Hepatocyte (in vitro differentiated cells): ENCODE measurements around the gene ZNF189.
A peak's percentile ranks its signal among the peaks of the same experiment; 100 is the strongest.

Experiments
- EZH2 ChIP-seq: fragments of 200-600 bp; sonication (generic); IDR thresholded peaks from 2 replicates; pipeline ENCODE4 v1.6.1; 2016; ENCODE audit warnings: antibody characterized with exemption, mild to moderate bottlenecking, borderline replicate concordance
- TF ChIP-seq, protein P1 (sequence below): fragments of 200-600 bp; sonication (generic); IDR thresholded peaks from 2 replicates; pipeline ENCODE4 v1.5.1; 2016; ENCODE audit warnings: antibody characterized with exemption, mild to moderate bottlenecking; ENCODE audit not compliant: poor library complexity

DNA sequence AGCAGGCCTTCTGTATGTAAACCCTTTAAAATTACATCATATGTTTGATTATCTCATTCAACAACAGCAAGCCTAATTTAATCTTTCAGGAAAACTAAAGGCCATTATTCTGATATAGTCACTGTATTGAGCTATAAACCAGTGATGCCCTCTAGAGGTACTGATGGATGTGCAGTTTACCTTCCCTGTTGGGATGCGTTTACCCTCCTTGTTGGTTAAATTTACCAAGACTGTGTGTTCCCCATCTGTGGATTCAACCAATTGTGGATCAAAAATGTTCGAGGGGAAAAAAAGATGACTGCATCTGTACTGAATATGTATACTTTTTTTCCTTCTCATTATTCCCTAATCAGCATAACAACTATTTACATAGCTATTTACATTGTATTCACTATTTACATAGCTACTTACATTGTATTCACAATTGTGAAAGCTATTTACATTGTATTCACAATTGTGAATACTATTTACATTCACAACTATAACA lies 10.1 kb upstream of the ZNF189 start:
- TF ChIP-seq, protein P1, sequence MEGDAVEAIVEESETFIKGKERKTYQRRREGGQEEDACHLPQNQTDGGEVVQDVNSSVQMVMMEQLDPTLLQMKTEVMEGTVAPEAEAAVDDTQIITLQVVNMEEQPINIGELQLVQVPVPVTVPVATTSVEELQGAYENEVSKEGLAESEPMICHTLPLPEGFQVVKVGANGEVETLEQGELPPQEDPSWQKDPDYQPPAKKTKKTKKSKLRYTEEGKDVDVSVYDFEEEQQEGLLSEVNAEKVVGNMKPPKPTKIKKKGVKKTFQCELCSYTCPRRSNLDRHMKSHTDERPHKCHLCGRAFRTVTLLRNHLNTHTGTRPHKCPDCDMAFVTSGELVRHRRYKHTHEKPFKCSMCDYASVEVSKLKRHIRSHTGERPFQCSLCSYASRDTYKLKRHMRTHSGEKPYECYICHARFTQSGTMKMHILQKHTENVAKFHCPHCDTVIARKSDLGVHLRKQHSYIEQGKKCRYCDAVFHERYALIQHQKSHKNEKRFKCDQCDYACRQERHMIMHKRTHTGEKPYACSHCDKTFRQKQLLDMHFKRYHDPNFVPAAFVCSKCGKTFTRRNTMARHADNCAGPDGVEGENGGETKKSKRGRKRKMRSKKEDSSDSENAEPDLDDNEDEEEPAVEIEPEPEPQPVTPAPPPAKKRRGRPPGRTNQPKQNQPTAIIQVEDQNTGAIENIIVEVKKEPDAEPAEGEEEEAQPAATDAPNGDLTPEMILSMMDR: peak; percentile 34
- TF ChIP-seq EZH2: no peak
